ENCODE data around the gene OR13D1.
"Not testable (repeated sequence)": the region's sequence is repeated elsewhere in the genome, so short reads cannot be mapped to it uniquely, and the experiment has no call there.

OR13D1 gene, protein sequence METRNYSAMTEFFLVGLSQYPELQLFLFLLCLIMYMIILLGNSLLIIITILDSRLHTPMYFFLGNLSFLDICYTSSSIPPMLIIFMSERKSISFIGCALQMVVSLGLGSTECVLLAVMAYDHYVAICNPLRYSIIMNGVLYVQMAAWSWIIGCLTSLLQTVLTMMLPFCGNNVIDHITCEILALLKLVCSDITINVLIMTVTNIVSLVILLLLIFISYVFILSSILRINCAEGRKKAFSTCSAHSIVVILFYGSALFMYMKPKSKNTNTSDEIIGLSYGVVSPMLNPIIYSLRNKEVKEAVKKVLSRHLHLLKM

DNA sequence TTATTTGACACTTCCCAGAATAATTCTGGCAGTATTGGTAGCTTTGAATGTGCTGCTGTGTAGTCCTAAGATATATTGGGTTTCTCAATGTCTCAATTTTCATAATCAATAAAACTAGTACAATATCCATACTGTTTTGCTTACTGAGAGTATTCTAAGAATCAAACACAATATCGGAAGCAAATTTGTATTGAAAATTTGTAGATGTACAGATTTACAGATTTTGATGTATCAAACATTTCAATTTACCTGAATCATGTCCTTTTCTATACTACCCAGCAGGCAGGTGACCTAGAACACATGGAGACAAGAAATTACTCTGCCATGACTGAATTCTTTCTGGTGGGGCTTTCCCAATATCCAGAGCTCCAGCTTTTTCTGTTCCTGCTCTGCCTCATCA is at the start of gene OR13D1:
Gene OR13D1, plus strand, starts transcription at position 301 of the 400 bp plus-strand sequence. Its CDS starts 0 bp downstream, at position 301.
- DNase-seq (ENCODE audit: low spot score): no peak

DNA sequence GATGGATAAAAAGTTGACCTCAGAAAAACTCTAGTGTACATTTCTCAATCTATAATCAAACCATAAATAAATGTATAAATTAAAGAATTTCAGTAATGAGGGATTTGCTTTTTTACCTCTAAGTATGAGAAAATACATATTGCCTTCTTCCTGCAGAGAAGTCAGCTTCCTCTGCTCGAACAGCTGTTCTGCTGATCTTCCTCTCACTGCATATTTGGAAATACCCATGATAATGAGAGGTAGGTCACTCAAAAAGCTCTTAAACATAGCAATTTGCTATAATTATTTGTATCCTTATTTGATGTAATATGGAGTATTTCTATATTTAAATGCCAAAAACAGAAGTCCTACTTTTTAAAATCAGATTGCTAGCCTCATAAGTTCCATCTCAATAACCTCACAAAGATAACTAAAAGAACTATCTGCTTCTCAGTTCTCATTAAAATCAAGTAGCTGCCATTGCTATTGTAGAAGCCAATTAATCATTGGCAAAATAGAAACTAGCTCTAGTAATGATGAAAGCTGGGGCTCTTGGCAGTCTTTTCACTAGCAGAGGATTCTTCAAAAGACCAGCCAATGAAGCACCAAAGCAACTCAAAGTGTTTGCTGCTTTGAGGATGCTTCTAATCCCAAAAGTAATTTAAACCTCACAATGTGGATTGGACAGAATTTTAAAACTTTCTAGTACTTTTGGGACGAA is 35.7 kb upstream of the OR13D1 start:
- DNase-seq (ENCODE audit: low spot score): no peak

DNA sequence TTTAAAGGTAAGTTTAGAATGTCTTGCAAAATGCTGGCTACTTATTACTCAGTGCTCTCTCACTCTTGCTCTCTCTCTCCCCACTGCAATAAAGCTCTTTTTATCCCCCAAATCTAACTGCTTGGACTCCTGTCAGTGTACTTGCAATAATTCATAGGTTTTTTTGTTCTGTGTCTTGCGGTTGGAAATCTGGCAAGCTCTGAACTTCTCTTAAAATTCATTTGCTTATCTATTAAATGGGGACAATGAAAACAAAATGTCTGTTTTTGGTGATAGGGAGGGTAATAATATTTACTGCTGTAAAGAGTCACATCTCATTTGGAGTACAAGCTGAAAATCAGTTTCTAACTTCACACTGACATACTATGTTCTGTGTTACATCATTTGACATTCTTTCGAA is 18.7 kb upstream of the OR13D1 start:
- no peak for DNase-seq (ENCODE audit: low spot score)

DNA sequence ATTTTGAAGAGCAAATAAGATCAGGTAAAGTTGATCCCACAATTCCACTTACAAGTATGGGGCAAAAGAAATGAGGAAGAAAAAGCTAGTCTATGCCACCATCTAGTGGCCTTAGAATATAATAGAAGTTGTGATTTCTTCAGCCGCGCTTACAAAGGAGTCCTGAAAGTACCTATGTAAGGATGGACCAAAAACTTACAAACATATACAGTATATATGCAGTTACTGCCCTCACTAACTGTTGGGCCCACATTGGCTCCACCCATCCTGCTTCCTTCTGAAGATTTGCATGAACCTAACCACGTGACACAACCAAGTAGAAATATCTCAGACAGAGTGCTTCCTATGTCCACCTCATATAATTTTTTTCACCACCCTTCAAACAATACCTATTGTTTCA is 11.7 kb upstream of the OR13D1 start:
- peak; percentile 17 for DNase-seq (ENCODE audit: low spot score)

DNA sequence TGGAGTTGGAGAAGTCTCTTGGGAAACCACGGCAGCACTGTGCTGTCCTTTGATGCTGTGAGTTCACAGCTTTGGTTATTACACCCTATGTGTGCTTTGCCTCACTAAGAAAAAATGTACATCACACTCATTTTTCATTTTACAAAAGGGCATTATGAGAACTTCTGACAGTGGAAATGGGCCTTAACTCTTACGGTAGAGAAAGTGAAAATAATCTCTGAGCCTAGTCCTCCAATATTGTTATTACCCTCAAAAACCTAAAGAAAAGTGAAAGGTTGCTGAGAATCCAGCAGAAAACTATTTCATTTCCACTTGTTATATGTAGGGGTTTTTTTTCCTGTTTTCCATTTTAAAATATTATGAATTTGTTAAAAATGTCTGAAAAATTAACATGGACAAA is 8.2 kb upstream of the OR13D1 start:
- no peak for DNase-seq (ENCODE audit: low spot score)

DNA sequence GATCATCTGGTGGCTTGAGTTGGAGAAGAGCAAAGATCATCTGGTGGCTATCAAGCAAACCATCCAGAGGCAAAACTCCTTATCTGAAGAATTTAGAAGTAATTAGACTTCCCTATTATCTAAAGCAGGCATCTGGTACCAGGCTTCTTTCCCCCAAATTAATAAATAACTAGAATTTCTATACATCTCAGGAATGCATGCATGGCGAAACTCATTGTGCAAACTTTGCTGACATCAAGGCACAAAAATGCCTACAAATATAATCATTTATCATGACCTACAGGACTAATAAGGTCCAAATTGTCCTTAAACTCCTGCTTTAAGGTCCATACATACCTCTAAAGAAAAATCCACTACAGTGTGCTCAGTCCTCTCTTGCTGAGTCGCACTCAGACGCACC is 6.0 kb downstream of the OR13D1 start:
- DNase-seq (ENCODE audit: low spot score): no peak

DNA sequence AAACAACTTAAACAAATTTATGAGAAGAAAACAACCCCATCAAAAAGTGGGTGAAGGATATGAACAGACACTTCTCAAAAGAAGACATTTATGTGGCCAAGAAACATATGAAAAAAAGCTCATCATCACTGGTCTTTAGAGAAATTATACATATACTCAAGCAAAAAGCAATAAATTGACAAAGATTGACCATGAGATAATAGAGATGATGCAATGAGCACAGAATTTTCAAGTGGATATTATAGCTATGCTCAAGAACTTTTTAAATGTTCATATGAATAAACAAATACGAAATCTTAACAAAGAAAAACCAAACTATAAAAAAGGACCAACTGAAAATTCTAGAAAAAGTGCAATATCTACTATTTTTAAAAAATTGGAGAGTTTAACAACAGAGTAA is 14.4 kb downstream of the OR13D1 start:
- not testable (repeated sequence) for DNase-seq (ENCODE audit: low spot score)

DNA sequence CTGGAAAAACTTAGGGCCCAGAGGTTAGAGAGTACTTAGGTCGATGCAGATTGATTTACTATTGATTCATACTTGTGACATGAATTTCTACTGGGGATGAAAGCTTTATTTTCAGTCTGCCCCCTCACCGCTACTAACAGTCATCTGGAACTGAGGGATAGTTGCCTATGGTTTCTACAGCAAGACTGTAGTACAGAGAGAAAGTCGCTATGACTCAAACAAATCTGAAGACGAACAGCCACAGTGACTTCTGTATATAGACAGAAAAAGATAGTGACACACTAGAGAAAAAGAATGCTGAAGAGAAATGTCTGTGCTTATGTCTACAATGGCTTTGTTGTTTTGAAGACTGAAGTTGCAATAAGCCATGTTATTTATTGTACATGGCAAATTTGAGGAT is 17.3 kb downstream of the OR13D1 start:
- DNase-seq (ENCODE audit: low spot score): no peak

DNA sequence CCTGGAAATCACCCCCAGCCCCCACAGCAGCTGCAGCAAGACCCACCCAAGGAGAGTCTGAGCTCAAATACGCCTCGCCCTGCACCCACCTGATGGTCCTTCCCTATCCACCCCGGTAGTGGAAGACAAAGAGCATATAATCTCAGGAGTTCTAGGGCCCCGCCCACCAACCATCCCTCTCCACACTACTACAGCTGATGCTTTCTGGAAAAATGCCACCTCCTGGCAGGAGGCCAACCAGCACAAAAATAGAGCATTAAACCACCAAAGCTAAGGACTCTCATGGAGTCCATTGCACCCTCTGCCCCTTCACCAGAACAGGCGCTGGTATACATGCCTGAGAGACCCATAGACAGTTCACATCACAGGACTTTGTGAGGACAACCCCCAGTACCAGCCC is 30.7 kb downstream of the OR13D1 start:
- no peak for DNase-seq (ENCODE audit: low spot score)

DNA sequence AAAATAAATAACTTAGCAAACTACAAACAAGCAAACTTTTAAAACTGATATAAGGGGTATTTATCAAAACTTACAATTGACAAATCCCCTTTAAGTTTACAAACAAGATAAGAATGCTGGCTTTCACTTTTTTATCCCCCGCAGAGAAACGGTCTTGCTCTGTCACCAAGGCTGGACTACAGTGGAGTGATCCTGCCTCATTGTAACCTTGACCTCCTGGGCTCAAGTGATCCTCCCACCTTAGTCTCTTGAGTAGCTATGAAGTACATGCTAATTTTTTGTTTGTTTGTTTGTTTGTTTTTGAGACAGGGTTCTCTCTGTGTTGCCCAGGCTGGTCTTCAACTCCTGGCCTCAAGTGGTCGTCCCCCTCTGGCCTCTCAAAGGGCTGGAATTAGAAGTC is 44.1 kb downstream of the OR13D1 start:
- DNase-seq (ENCODE audit: low spot score): no peak

DNA sequence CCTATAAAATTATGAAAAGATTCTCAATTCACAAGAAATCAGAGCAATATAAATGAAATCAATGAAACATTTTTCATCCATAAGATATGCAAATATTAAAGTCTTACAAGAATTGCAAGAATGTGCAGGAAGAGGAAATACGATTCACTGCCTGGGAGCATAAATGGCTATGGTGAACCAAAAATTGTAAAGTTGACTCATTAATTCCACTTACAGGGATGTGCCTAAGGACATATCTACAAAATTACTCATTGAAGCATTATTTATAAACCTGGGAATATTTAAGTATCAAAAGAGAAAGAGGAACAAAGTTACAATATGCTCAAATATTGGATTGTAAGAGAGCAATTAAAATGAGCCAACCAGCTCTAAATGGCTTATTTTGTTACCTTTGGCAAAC is 46.3 kb downstream of the OR13D1 start:
- no peak for DNase-seq (ENCODE audit: low spot score)

DNA sequence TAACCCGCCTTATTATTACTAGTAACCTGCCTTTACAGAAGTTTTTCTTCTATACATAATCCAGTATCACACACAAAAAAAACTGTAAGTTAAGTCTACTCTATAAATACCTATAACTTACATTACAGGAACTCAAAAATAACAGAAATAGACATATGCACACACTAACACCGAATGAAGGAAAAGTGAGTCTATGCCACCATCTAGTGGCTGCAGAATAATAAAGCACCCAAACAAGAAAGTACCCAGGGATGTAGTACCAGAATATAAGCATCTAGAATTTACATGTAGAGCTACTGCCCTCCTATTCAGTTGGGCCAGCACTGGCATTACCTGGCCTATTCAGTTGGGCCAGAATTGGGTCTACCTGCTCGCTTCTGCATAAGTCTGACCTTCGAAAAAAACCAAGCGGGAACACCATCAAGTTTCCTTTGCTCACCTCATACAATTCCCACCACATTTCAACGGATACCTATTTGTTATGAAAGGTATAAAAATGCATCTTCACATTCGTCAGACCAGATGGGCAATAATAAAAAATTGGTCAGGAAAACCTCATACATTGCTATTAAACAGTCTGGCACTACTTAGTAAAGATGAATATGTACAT is 49.2 kb downstream of the OR13D1 start:
- DNase-seq (ENCODE audit: low spot score): peak; percentile 73
